Activated T-helper 1 cell treated with anti-CD3 and anti-CD28 coated beads, Interleukin-12 subunit alpha, Interleukin-12 subunit beta, Interleukin-2, Interleukin-4 antibody, amounts not matched to agents 30 ng/mL and 10 ng/mL and 1 ng/mL, durations not matched to agents 14 hours and 24 hours and 36 hours (primary cell): Measurements from ENCODE around the gene CPNE4. TPM values are rescaled to one million over a fixed set of nuclear protein-coding genes. Genes with fewer than 3 reads are reported as not detected.
A peak's percentile ranks its signal among the peaks of the same experiment; 100 is the strongest.

Source experiments
- DNase-seq: peaks from one replicate; pipeline ENCODE4 v3.0.0; 2021; ENCODE audit warnings: low spot score
- H3K27ac Mint-ChIP-seq: one replicate; pipeline ENCODE4 v1.8.0; 2021; ENCODE audit warnings: mild to moderate bottlenecking, mixed read lengths
- H3K27me3 Mint-ChIP-seq: one replicate; pipeline ENCODE4 v1.8.0; 2022; ENCODE audit warnings: mild to moderate bottlenecking, moderate library complexity, mixed read lengths; ENCODE audit not compliant: insufficient read depth
- H3K36me3 Mint-ChIP-seq: one replicate; pipeline ENCODE4 v1.8.0; 2021; ENCODE audit warnings: low read depth, mixed read lengths
- H3K4me1 Mint-ChIP-seq: one replicate; pipeline ENCODE4 v1.8.0; 2021; ENCODE audit warnings: low read depth, mixed read lengths
- H3K4me3 Mint-ChIP-seq: one replicate; pipeline ENCODE4 v1.8.0; 2021; ENCODE audit warnings: mild to moderate bottlenecking, moderate library complexity, mixed read lengths
- H3K9me3 Mint-ChIP-seq: one replicate; pipeline ENCODE4 v1.8.0; 2021; ENCODE audit warnings: mixed read lengths
- intact Hi-C: fragments of 100-400 bp; cut with micrococcal nuclease; formaldehyde crosslinking; loops from one replicate; pipeline ENCODE4 v1.15.1; 2024
- total RNA-seq: library from RNA; stranded (reverse); gene quantifications from 2 replicates; pipeline ENCODE4 v1.2.3, GENCODE V29; 2022

CPNE4 gene
- total RNA-seq, 1 donor from 2014 or later = not detected

GRCh38 chr3:132037581-132037980, 2.8 kb upstream of the CPNE4 start:
- intact Hi-C loops = no loop called here

GRCh38 chr3:132037056-132037455, 2.2 kb upstream of the CPNE4 start:
- H3K27me3 Mint-ChIP-seq = peaks cover 28% of the 10 kb centered on the region
- intact Hi-C loops = no loop called here
- H3K4me3 Mint-ChIP-seq = no peak overlapping the region
- no peak for DNase-seq
- H3K9me3 Mint-ChIP-seq = no peaks in the 10 kb centered on the region
- H3K4me1 Mint-ChIP-seq = peaks cover 6% of the 10 kb centered on the region
- H3K36me3 Mint-ChIP-seq = no peaks in the 10 kb centered on the region
- no peak overlapping the region for H3K27ac Mint-ChIP-seq

More at GRCh38 chr3:132037581-132037980, 2.8 kb upstream of the CPNE4 start:
- no peaks in the 10 kb centered on the region for H3K36me3 Mint-ChIP-seq
- peaks cover 26% of the 10 kb centered on the region for H3K27me3 Mint-ChIP-seq
- H3K4me1 Mint-ChIP-seq = peaks cover 6% of the 10 kb centered on the region
- H3K4me3 Mint-ChIP-seq = no peak overlapping the region
- H3K27ac Mint-ChIP-seq = no peak overlapping the region
- no peaks in the 10 kb centered on the region for H3K9me3 Mint-ChIP-seq
- no peak for DNase-seq

GRCh38 chr3:132034097-132034485, 723 bp downstream of the CPNE4 start:
- peaks cover 42% of the 10 kb centered on the region for H3K27me3 Mint-ChIP-seq
- H3K9me3 Mint-ChIP-seq = no peaks in the 10 kb centered on the region
- H3K36me3 Mint-ChIP-seq = no peaks in the 10 kb centered on the region
- H3K27ac Mint-ChIP-seq = no peak overlapping the region
- no peak for DNase-seq
- intact Hi-C loops = no loop called here
- H3K4me3 Mint-ChIP-seq = no peak overlapping the region
- H3K4me1 Mint-ChIP-seq = peaks cover 6% of the 10 kb centered on the region

- no peak overlapping the region for H3K4me3 Mint-ChIP-seq
- no peaks in the 10 kb centered on the region for H3K9me3 Mint-ChIP-seq
- H3K27me3 Mint-ChIP-seq = peaks cover 42% of the 10 kb centered on the region
- H3K4me1 Mint-ChIP-seq = peaks cover 6% of the 10 kb centered on the region
- no peaks in the 10 kb centered on the region for H3K36me3 Mint-ChIP-seq
- H3K27ac Mint-ChIP-seq = no peak overlapping the region
- intact Hi-C loops = no loop called here
- no peak for DNase-seq
These were observed 1.3 kb downstream of the CPNE4 start for GRCh38 chr3:132033471-132033870.

GRCh38 chr3:132032959-132033358, 1.9 kb downstream of the CPNE4 start:
- H3K27me3 Mint-ChIP-seq = peaks cover 42% of the 10 kb centered on the region
- H3K4me1 Mint-ChIP-seq = peaks cover 6% of the 10 kb centered on the region
- no peak overlapping the region for H3K4me3 Mint-ChIP-seq
- H3K9me3 Mint-ChIP-seq = no peaks in the 10 kb centered on the region
- DNase-seq = no peak
- no peak overlapping the region for H3K27ac Mint-ChIP-seq
- intact Hi-C loops = no loop called here
- no peaks in the 10 kb centered on the region for H3K36me3 Mint-ChIP-seq

GRCh38 chr3:132029182-132029902, 5.5 kb downstream of the CPNE4 start:
- intact Hi-C loops = loop anchor here (1.0 kb wide), 4 partner anchors 23 to 996 kb away; no protein-coding TSS in a partner anchor
- no peaks in the 10 kb centered on the region for H3K9me3 Mint-ChIP-seq
- peak; percentile 34 for DNase-seq
- peaks cover 36% of the 10 kb centered on the region for H3K27me3 Mint-ChIP-seq
- no peak overlapping the region for H3K4me3 Mint-ChIP-seq
- H3K27ac Mint-ChIP-seq = no peak overlapping the region
- no peaks in the 10 kb centered on the region for H3K36me3 Mint-ChIP-seq
- H3K4me1 Mint-ChIP-seq = peaks cover 3% of the 10 kb centered on the region

- H3K9me3 Mint-ChIP-seq = no peaks in the 10 kb centered on the region
- H3K27me3 Mint-ChIP-seq = peaks cover 6% of the 10 kb centered on the region
- H3K4me1 Mint-ChIP-seq = no peaks in the 10 kb centered on the region
- intact Hi-C loops = no loop called here
- DNase-seq = no peak
- no peaks in the 10 kb centered on the region for H3K36me3 Mint-ChIP-seq
- no peak overlapping the region for H3K4me3 Mint-ChIP-seq
- no peak overlapping the region for H3K27ac Mint-ChIP-seq
These were observed 11.9 kb downstream of the CPNE4 start for GRCh38 chr3:132022914-132023313.

- H3K36me3 Mint-ChIP-seq = no peaks in the 10 kb centered on the region
- DNase-seq = no peak
- H3K27me3 Mint-ChIP-seq = peaks cover 7% of the 10 kb centered on the region
- H3K27ac Mint-ChIP-seq = no peak overlapping the region
- no peaks in the 10 kb centered on the region for H3K9me3 Mint-ChIP-seq
- H3K4me3 Mint-ChIP-seq = no peak overlapping the region
- no peaks in the 10 kb centered on the region for H3K4me1 Mint-ChIP-seq
- intact Hi-C loops = no loop called here
These were observed 14.8 kb downstream of the CPNE4 start for GRCh38 chr3:132020058-132020457.

- Mint-ChIP-seq H3K36me3 (no peaks in the 10 kb centered on the region), H3K27ac (no peak overlapping the region), H3K4me1 (no peaks in the 10 kb centered on the region), H3K27me3 (peaks cover 7% of the 10 kb centered on the region), H3K9me3 (no peaks in the 10 kb centered on the region), H3K4me3 (no peak overlapping the region)
- intact Hi-C loops = no loop called here
- no peak for DNase-seq
These were observed 17.7 kb downstream of the CPNE4 start for GRCh38 chr3:132017137-132017536.

GRCh38 chr3:132016061-132017041, 18.5 kb downstream of the CPNE4 start:
- intact Hi-C loops = no loop called here
- H3K4me1 Mint-ChIP-seq = no peaks in the 10 kb centered on the region
- H3K4me3 Mint-ChIP-seq = no peak overlapping the region
- no peak for DNase-seq
- peaks cover 7% of the 10 kb centered on the region for H3K27me3 Mint-ChIP-seq
- H3K9me3 Mint-ChIP-seq = no peaks in the 10 kb centered on the region
- H3K27ac Mint-ChIP-seq = no peak overlapping the region
- H3K36me3 Mint-ChIP-seq = no peaks in the 10 kb centered on the region

- Mint-ChIP-seq H3K9me3 (no peaks in the 10 kb centered on the region), H3K36me3 (no peaks in the 10 kb centered on the region), H3K27me3 (peaks cover 7% of the 10 kb centered on the region)
These were observed 20.7 kb downstream of the CPNE4 start for GRCh38 chr3:132014105-132014504.

GRCh38 chr3:132009241-132009640, 25.6 kb downstream of the CPNE4 start:
- Mint-ChIP-seq H3K9me3 (no peaks in the 10 kb centered on the region), H3K27ac (no peak overlapping the region), H3K4me3 (no peak overlapping the region), H3K36me3 (no peaks in the 10 kb centered on the region), H3K27me3 (no peaks in the 10 kb centered on the region), H3K4me1 (no peaks in the 10 kb centered on the region)
- intact Hi-C loops = no loop called here
- no peak for DNase-seq

More at GRCh38 chr3:132014105-132014504, 20.7 kb downstream of the CPNE4 start:
- H3K4me3 Mint-ChIP-seq = no peak overlapping the region
- no peaks in the 10 kb centered on the region for H3K4me1 Mint-ChIP-seq
- intact Hi-C loops = no loop called here
- no peak for DNase-seq
- H3K27ac Mint-ChIP-seq = no peak overlapping the region

- Mint-ChIP-seq H3K27me3 (no peaks in the 10 kb centered on the region), H3K4me3 (no peak overlapping the region), H3K27ac (no peak overlapping the region), H3K9me3 (no peaks in the 10 kb centered on the region), H3K36me3 (no peaks in the 10 kb centered on the region), H3K4me1 (no peaks in the 10 kb centered on the region)
- no peak for DNase-seq
- intact Hi-C loops = no loop called here
These were observed 26.0 kb downstream of the CPNE4 start for GRCh38 chr3:132008837-132009236.
